Upper lobe of left lung (tissue), 4 donors: ENCODE data around the gene CFAP161.

Experiments
- POLR2A ChIP-seq, 4 donors: fragments of 450-650 bp; IDR thresholded peaks; one replicate each; pipeline ENCODE4 v1.5.1; 2016 to 2017; ENCODE audit warnings: antibody characterized with exemption in 4 of 4, mild to moderate bottlenecking in 2 of 4
- POLR2AphosphoS5 ChIP-seq, 2 donors: sonication (generic); formaldehyde crosslinking; IDR thresholded peaks; one replicate each; pipeline ENCODE4 v1.5.1; 2017; ENCODE audit warnings: antibody characterized with exemption in 2 of 2
- TF ChIP-seq, protein P1 (sequence below), 6 experiments: fragments of 450-650 bp in 4 of 6; fragments of 200-600 bp in 2 of 6; sonication (generic) in 2 of 6; IDR thresholded peaks; one replicate each; pipeline ENCODE4 v1.5.1; 2016 to 2019; ENCODE audit warnings: antibody characterized with exemption in 6 of 6

DNA sequence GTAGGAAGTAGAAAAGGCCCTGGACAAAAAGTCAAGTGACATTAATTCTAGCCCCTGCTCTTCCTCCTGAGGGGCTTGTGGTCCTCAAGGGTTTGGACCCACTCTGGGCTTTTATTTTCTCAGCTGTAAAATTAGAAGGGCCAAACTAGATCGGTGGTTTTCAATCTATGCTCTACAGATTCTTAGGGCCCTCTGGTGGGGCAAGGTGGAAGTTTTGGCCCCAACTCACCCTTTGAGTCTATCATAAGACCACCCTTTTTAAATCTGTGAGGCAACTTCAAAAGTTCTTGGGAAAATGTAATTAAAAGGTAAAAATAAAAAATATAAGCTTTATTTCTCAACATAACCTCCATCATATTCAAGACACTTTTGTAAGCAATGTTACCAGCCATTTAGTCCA lies 25.6 kb upstream of the CFAP161 start:
- TF ChIP-seq POLR2A (IDR thresholded peaks at IDR 0.05) (no peak), POLR2AphosphoS5 (IDR thresholded peaks at IDR 0.05) (no peak)
- TF ChIP-seq, protein P1, sequence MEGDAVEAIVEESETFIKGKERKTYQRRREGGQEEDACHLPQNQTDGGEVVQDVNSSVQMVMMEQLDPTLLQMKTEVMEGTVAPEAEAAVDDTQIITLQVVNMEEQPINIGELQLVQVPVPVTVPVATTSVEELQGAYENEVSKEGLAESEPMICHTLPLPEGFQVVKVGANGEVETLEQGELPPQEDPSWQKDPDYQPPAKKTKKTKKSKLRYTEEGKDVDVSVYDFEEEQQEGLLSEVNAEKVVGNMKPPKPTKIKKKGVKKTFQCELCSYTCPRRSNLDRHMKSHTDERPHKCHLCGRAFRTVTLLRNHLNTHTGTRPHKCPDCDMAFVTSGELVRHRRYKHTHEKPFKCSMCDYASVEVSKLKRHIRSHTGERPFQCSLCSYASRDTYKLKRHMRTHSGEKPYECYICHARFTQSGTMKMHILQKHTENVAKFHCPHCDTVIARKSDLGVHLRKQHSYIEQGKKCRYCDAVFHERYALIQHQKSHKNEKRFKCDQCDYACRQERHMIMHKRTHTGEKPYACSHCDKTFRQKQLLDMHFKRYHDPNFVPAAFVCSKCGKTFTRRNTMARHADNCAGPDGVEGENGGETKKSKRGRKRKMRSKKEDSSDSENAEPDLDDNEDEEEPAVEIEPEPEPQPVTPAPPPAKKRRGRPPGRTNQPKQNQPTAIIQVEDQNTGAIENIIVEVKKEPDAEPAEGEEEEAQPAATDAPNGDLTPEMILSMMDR (IDR thresholded peaks at IDR 0.05), result peak in 5 of 6 experiments; percentile 20 to 42 (median 32)
